T-cell (primary cell): ENCODE measurements around the gene MS4A10. TPM values are rescaled to one million over a fixed set of nuclear protein-coding genes. Genes with fewer than 3 reads are reported as not detected.
A peak's percentile ranks its signal among the peaks of the same experiment; 100 is the strongest.
"Not testable (repeated sequence)": the region's sequence is repeated elsewhere in the genome, so short reads cannot be mapped to it uniquely, and the experiment has no call there.

Source experiments
- ATAC-seq, 4 experiments: fragments of 200-7000 bp in 3 of 4; fragments of 150-1000 bp in 1 of 4; cut with Tn5 transposase; replicated peaks in 1 of 4; 1 replicate in 3 of 4; 2 replicates in 1 of 4; pipeline ENCODE4 v1.10.0; 2021; ENCODE audit warnings: moderate library complexity in 3 of 4, mild to moderate bottlenecking in 2 of 4, moderate number of reproducible peaks in 1 of 4
- CTCF ChIA-PET, 2 donors: fragments of 300-600 bp; sonication (Branson Sonifier 250); formaldehyde crosslinking; loops; one replicate each; lab custom pipeline; 2022; ENCODE audit warnings: antibody characterized with exemption in 2 of 2; lab: Charles Lee
- POLR2A ChIA-PET, 2 donors: fragments of 300-600 bp; sonication (Branson Sonifier 250); formaldehyde crosslinking; loops; one replicate each; lab custom pipeline; 2022; ENCODE audit warnings: antibody characterized with exemption in 2 of 2; lab: Charles Lee
- DNase-seq, 35 experiments: peaks; one replicate each; pipeline versions ENCODE4 v3.0.0 to v3.0.0-alpha.2; 2013 to 2023
- H3K27ac ChIP-seq: one replicate; pipeline ENCODE4 v1.5.1; 2013; ENCODE audit warnings: low read length
- H3K27me3 ChIP-seq, 2 experiments: replicated peaks in 1 of 2; 1 replicate in 1 of 2; 2 replicates in 1 of 2; pipeline versions ENCODE4 v1.6.1 to v1.7.0; 2013; ENCODE audit warnings: low read length in 1 of 2, mixed read lengths in 1 of 2; ENCODE audit not compliant: control insufficient read depth in 2 of 2, insufficient read depth in 2 of 2; ENCODE audit errors: extremely low read depth in 1 of 2
- H3K36me3 ChIP-seq, 2 donors: 1 replicate in 1 of 2; 2 replicates in 1 of 2; pipeline versions ENCODE4 v1.6.1 to v1.7.0; 2013; ENCODE audit warnings: low read length in 1 of 2; ENCODE audit not compliant: control insufficient read depth in 2 of 2, insufficient read depth in 1 of 2; ENCODE audit errors: extremely low read depth in 1 of 2
- H3K4me1 ChIP-seq, 2 experiments: 1 replicate in 1 of 2; 2 replicates in 1 of 2; pipeline versions ENCODE4 v1.6.1 to v1.7.0; 2013; ENCODE audit warnings: low read length in 2 of 2, mixed read lengths in 1 of 2; ENCODE audit not compliant: insufficient read depth in 2 of 2, control insufficient read depth in 1 of 2; ENCODE audit errors: extremely low read depth in 1 of 2
- H3K4me3 ChIP-seq, 2 donors: 1 replicate in 1 of 2; 2 replicates in 1 of 2; pipeline versions ENCODE4 v1.5.1 to v1.7.0; 2013; ENCODE audit warnings: mild to moderate bottlenecking in 2 of 2, low read length in 1 of 2, moderate library complexity in 1 of 2; ENCODE audit not compliant: control insufficient read depth in 1 of 2; ENCODE audit errors: extremely low read depth in 1 of 2
- H3K9me3 ChIP-seq: 2 replicates; pipeline ENCODE4 v1.7.0; 2013
- H3K27ac Mint-ChIP-seq, 2 donors: one replicate each; pipeline ENCODE4 v1.8.0; 2020 to 2021; ENCODE audit warnings: mild to moderate bottlenecking in 2 of 2, mixed read lengths in 2 of 2
- H3K27me3 Mint-ChIP-seq, 2 donors: one replicate each; pipeline ENCODE4 v1.8.0; 2021 to 2022; ENCODE audit warnings: mixed read lengths in 2 of 2
- H3K36me3 Mint-ChIP-seq: one replicate; pipeline ENCODE4 v1.8.0; 2021; ENCODE audit warnings: mixed read lengths
- H3K4me1 Mint-ChIP-seq, 3 donors: one replicate each; pipeline ENCODE4 v1.8.0; 2020 to 2022; ENCODE audit warnings: mixed read lengths in 3 of 3, mild to moderate bottlenecking in 1 of 3
- H3K4me3 Mint-ChIP-seq, 3 donors: one replicate each; pipeline ENCODE4 v1.8.0; 2020 to 2022; ENCODE audit warnings: mild to moderate bottlenecking in 3 of 3, mixed read lengths in 3 of 3, moderate library complexity in 3 of 3
- H3K9me3 Mint-ChIP-seq, 3 donors: one replicate each; pipeline ENCODE4 v1.8.0; 2020 to 2022; ENCODE audit warnings: mixed read lengths in 3 of 3
- WGBS: methylation state at CpG from one replicate; pipeline ENCODE4 v1.1.5; 2013; ENCODE audit warnings: missing lambda C conversion rate; ENCODE audit not compliant: insufficient coverage; 5-methylcytosine and 5-hydroxymethylcytosine counted together
- total RNA-seq, 35 experiments: library from RNA in 6 of 35; stranded (reverse) in 6 of 35; fragments of 120-200 nt in 1 of 35; gene quantifications; one replicate each; pipeline versions ENCODE4 v1.2.1 to v1.2.4 and lab custom pipeline; 2013 to 2026

The MS4A10 gene
- total RNA-seq, 5 donors from 2014 or later (not counting 1 experiment from before 2014, with no cell fraction given), result not detected

GRCh38 chr11:60756307-60757032 lies 28.7 kb upstream of the MS4A10 start, which contains the start of gene MS4A15:
TSS of gene MS4A15 (plus strand) at chr11:60756867. CDS start at chr11:60763734, 6,867 bp downstream.
- ChIA-PET CTCF (no interaction called here), POLR2A (no interaction called here)
- H3K27me3 Mint-ChIP-seq, result peaks cover 45 to 67% of the 10 kb centered on the region in 2 donors
- Histone ChIP-seq H3K27me3 (peaks cover 0 to 18% of the 10 kb centered on the region in 2 experiments), H3K27ac (no peak within 1 kb of the TSS), H3K4me1 (no peaks in the 10 kb centered on the region), H3K9me3 (no peaks in the 10 kb centered on the region), H3K36me3 (no peaks in the 10 kb centered on the region), H3K4me3 (no peak within 1 kb of the TSS)
- no peaks in the 10 kb centered on the region for H3K36me3 Mint-ChIP-seq
- H3K9me3 Mint-ChIP-seq, result no peaks in the 10 kb centered on the region
- H3K4me3 Mint-ChIP-seq, result no peak within 1 kb of the TSS
- no peak for ATAC-seq
- peak in 1 of 35 experiments; percentile 24 for DNase-seq
- H3K4me1 Mint-ChIP-seq, result no peaks in the 10 kb centered on the region
- H3K27ac Mint-ChIP-seq, result no peak within 1 kb of the TSS
- WGBS, result 66% methylated on average over 9 of the region's 14 CpGs

- Mint-ChIP-seq H3K9me3 (no peaks in the 10 kb centered on the region), H3K27me3 (peaks cover 43 to 63% of the 10 kb centered on the region in 2 donors), H3K36me3 (no peaks in the 10 kb centered on the region), H3K27ac (no peak overlapping the region), H3K4me3 (no peak overlapping the region), H3K4me1 (no peaks in the 10 kb centered on the region)
- Histone ChIP-seq H3K4me1 (no peaks in the 10 kb centered on the region), H3K27ac (no peak overlapping the region), H3K4me3 (no peak overlapping the region), H3K36me3 (no peaks in the 10 kb centered on the region), H3K27me3 (peaks cover 0 to 18% of the 10 kb centered on the region in 2 experiments), H3K9me3 (no peaks in the 10 kb centered on the region)
- ChIA-PET CTCF (no interaction called here), POLR2A (no interaction called here)
- DNase-seq (no peak), ATAC-seq (no peak)
- 92% methylated on average over 5 of the region's 19 CpGs for WGBS
These were observed 27.8 kb upstream of the MS4A10 start for GRCh38 chr11:60757231-60757800.

GRCh38 chr11:60758671-60759070 lies 26.5 kb upstream of the MS4A10 start:
- no CpG with 5 or more reads among the region's 4 CpGs for WGBS
- H3K4me3 ChIP-seq, H3K4me1 Mint-ChIP-seq, ATAC-seq, H3K4me3 Mint-ChIP-seq, H3K36me3 Mint-ChIP-seq, H3K36me3 ChIP-seq, H3K4me1 ChIP-seq, POLR2A ChIA-PET, H3K9me3 ChIP-seq, DNase-seq, H3K27ac ChIP-seq, H3K9me3 Mint-ChIP-seq, CTCF ChIA-PET, H3K27ac Mint-ChIP-seq: not testable (repeated sequence)
- H3K27me3 ChIP-seq, result peaks cover 0 to 19% of the 10 kb centered on the region in 2 experiments
- H3K27me3 Mint-ChIP-seq, result peaks cover 38 to 58% of the 10 kb centered on the region in 2 donors

- H3K9me3 Mint-ChIP-seq, H3K4me3 ChIP-seq, H3K36me3 ChIP-seq, H3K4me1 ChIP-seq, H3K36me3 Mint-ChIP-seq, H3K27ac ChIP-seq, ATAC-seq, H3K4me1 Mint-ChIP-seq, POLR2A ChIA-PET, H3K27ac Mint-ChIP-seq, H3K9me3 ChIP-seq, H3K4me3 Mint-ChIP-seq, DNase-seq: not testable (repeated sequence)
- CTCF ChIA-PET, result interaction anchor here in 1 of 2 donors (0.6 kb wide), 1 partner anchor 16 kb away, joined by 3 read pairs; no protein-coding TSS in a partner anchor
- H3K27me3 ChIP-seq, result peaks cover 0 to 24% of the 10 kb centered on the region in 2 experiments
- peaks cover 47 to 67% of the 10 kb centered on the region in 2 donors for H3K27me3 Mint-ChIP-seq
- WGBS, result 68% methylated on average over 8 of the region's 22 CpGs
These were observed 25.5 kb upstream of the MS4A10 start for GRCh38 chr11:60759438-60760225.

GRCh38 chr11:60761436-60762190 lies 23.5 kb upstream of the MS4A10 start:
- H3K36me3 ChIP-seq, result no peaks in the 10 kb centered on the region
- no peaks in the 10 kb centered on the region for H3K4me1 ChIP-seq
- Mint-ChIP-seq H3K9me3 (no peaks in the 10 kb centered on the region), H3K27me3 (peaks cover 47 to 73% of the 10 kb centered on the region in 2 donors), H3K4me3 (no peak overlapping the region), H3K4me1 (no peaks in the 10 kb centered on the region), H3K36me3 (no peaks in the 10 kb centered on the region), H3K27ac (no peak overlapping the region)
- ChIA-PET POLR2A (no interaction called here), CTCF (no interaction called here)
- no peak for DNase-seq
- 78% methylated on average over 1 of the region's 4 CpGs for WGBS
- H3K9me3 ChIP-seq, result no peaks in the 10 kb centered on the region
- H3K4me3 ChIP-seq, result no peak overlapping the region
- H3K27me3 ChIP-seq, result peaks cover 0 to 31% of the 10 kb centered on the region in 2 experiments
- H3K27ac ChIP-seq, result no peak overlapping the region
- ATAC-seq, result no peak
